ENCODE measurements around the gene MYO3B. TPM values are rescaled to one million over a fixed set of nuclear protein-coding genes. Genes with fewer than 3 reads are reported as not detected.
"Not testable (repeated sequence)": the region's sequence is repeated elsewhere in the genome, so short reads cannot be mapped to it uniquely, and the experiment has no call there.

MYO3B gene
- polyA plus RNA-seq, 4 donors: 7.9 to 9.3 (median 8.7) TPM

GRCh38 chr2:170396799-170397459 lies 219.0 kb downstream of the MYO3B start:
- no peak for DNase-seq (ENCODE audit: low read depth in 4 of 4, low spot score in 2 of 4)

DNA sequence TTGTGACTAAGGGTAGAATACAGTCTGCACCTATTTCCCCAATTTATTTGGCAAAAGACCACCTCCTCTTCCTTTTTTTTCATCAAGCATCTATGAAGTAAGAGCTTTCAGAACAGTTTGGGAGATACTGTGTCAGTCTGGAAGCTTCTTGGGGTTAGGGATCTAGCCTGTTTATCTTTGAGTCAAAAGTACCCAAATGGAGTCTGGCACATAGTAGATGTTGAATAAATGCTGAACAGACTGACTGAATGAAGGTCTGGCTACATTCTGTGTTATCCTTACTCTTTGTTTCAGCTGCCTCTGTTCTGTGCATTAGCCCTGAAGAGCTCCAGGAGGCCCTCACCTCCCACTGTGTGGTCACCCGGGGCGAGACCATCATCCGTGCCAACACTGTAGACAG lies 223.2 kb downstream of the MYO3B start:
- no peak for DNase-seq (ENCODE audit: low read depth in 4 of 4, low spot score in 2 of 4)

DNA sequence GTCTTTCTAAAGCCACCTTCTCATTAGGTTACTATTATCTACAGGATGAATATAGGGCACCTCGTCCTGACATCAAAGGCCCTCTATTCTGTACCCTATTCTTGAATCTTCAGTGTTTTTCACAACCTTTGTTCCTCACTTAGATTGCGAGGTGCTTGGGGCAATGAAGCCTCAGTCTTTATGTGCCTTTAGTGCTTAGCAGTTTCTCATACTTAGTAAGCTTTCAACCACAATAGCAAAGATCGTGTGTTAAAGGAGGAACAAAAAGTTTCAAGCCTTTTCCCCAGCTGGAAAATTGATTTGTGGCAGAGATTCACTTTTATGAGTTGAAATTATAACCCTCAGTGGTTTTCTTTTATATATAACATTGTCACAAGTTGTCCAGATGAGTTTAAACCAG lies 226.9 kb downstream of the MYO3B start:
- no peak for DNase-seq (ENCODE audit: low read depth in 4 of 4, low spot score in 2 of 4)

DNA sequence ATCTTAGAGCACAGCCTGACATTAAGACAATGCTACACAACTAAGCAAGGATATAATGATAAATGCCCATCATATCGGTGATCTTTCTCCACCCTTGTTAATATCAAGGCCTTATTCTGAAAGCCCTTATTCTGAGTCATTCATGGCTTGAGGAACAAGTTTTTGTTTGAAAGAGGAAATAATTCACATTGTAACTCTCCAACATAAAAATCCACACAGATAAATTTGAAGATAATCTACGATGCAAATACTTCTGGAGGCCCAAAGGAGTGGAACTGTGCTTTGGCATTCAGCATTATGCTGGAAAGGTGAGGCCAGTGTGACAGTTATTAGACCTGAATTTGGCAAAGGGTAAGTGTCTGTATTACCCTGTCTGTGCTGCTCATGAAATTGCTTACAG lies 227.4 kb downstream of the MYO3B start:
- no peak for DNase-seq (ENCODE audit: low read depth in 4 of 4, low spot score in 2 of 4)

DNA sequence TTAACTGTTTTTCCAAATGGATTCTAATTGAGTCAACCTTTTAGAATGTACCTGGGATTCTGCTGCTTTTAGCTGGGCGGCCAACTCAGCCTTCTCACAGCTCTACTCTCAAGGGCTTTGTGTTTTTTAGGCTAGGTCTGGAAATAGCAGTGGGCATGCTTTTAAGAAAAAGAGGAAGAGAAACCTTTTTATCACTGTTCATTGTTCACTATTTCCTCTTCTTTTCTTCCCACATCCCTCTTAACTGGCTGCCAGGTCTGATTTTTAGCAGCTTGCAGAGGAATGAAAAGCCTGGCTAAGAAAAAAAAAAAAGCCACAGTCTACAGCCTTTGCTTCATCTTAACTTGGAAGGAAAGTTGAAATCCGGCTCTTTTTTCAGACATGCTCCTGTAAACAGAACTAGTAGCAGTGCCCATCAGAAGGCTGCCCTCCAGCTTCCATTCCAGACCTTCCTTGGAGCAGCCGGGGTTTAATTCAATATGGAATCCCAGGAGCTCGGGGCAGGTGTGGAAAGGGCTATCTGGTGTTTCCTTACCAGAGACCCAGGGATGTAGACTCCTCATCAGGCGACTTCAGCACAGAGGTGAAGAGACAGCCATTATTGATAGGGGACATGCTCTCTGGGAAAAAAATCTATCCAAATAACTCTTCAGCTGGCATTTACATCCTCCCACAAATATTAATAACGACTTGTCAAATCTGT lies 230.7 kb downstream of the MYO3B start:
- no peak for DNase-seq (ENCODE audit: low read depth in 4 of 4, low spot score in 2 of 4)

GRCh38 chr2:170409164-170409535 lies 231.2 kb downstream of the MYO3B start:
- peak; percentile 22 to 45 (median 36) for DNase-seq (ENCODE audit: low read depth in 4 of 4, low spot score in 2 of 4)

GRCh38 chr2:170411660-170412059 lies 233.7 kb downstream of the MYO3B start:
- DNase-seq (ENCODE audit: low read depth in 4 of 4, low spot score in 2 of 4): no peak

DNA sequence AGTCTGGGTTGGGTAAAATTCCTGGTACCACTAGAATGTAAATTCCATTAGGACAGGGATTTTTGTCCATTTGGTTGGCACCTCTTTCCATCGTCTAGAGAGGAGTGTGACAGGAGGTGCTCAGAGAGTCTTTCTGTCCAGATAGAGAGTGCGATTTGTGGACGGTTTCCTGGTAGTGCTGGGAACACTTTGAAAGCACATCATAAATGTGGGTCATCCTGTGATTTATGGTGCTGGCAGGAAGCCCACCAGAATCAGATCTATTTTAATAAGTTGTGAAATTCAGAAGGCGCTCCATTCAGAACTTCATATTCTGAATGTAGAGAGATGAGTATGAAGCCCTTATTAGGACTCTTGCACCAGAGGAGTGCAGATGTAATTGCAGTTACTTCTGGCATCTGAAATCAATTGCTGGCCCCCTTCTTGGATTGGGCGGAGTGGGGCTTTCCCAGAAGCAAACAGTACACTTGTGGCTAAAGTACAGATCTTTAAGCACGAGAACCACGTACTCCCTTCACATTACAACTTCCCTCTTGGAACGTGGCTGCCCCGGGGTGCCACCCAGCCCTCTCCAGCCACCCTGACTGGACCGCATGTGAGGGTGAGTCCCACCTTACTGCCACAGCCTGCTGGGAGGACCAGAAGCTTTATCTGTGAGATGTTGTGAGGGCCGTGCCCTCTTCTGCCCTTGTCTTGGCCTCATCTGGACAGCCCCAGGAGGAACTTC lies 243.2 kb downstream of the MYO3B start:
- no peak for DNase-seq (ENCODE audit: low read depth in 4 of 4, low spot score in 2 of 4)

DNA sequence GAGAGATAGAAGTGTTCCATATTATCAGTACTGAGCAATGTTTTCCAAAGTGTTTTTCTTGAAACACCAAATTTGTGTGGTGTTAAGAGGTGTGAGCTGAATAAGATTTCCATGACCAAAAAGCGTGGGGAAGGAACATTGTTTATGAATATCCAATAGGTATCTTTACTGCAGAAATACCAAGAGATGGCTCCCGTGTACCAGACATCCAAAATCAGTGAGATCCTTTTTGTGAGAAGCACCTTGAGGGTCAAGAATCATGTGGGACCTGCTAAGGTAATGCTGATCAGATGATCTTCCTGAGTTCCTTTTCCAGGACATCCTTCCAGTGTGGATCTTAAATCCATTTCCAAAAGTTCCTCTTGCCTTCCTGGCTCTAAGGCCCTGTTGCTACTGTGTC lies 246.0 kb downstream of the MYO3B start:
- no peak for DNase-seq (ENCODE audit: low read depth in 4 of 4, low spot score in 2 of 4)

- no peak for DNase-seq (ENCODE audit: low read depth in 4 of 4, low spot score in 2 of 4)
These were observed 247.4 kb downstream of the MYO3B start for GRCh38 chr2:170425281-170425751.

GRCh38 chr2:170428868-170429267 lies 250.9 kb downstream of the MYO3B start:
- DNase-seq (ENCODE audit: low read depth in 4 of 4, low spot score in 2 of 4): no peak

GRCh38 chr2:170432823-170433222 lies 254.9 kb downstream of the MYO3B start:
- no peak for DNase-seq (ENCODE audit: low read depth in 4 of 4, low spot score in 2 of 4)

- no peak for DNase-seq (ENCODE audit: low read depth in 4 of 4, low spot score in 2 of 4)
These were observed 255.5 kb downstream of the MYO3B start for GRCh38 chr2:170433448-170433847.

DNA sequence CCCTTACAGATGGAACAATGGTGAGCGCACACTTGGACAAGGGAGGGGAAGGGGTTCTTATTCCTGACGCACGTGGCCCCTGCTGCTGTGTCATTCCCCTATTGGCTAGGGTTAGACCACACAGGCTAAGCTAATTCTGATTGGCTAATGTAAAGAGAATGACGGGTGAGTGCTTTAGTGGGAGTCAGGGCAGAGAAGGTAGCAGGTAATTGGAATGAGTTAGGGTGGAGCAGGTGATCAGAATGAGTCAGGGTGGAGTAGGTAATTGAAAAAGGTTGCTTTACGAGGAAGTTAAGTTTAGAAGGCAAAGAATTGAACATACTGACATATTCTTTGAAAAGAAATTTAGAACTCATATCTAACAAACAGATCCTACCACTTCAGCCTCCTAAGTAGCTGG lies 256.4 kb downstream of the MYO3B start:
- not testable (repeated sequence) for DNase-seq (ENCODE audit: low read depth in 4 of 4, low spot score in 2 of 4)

GRCh38 chr2:170434900-170435621 lies 257.1 kb downstream of the MYO3B start:
- no peak for DNase-seq (ENCODE audit: low read depth in 4 of 4, low spot score in 2 of 4)

DNA sequence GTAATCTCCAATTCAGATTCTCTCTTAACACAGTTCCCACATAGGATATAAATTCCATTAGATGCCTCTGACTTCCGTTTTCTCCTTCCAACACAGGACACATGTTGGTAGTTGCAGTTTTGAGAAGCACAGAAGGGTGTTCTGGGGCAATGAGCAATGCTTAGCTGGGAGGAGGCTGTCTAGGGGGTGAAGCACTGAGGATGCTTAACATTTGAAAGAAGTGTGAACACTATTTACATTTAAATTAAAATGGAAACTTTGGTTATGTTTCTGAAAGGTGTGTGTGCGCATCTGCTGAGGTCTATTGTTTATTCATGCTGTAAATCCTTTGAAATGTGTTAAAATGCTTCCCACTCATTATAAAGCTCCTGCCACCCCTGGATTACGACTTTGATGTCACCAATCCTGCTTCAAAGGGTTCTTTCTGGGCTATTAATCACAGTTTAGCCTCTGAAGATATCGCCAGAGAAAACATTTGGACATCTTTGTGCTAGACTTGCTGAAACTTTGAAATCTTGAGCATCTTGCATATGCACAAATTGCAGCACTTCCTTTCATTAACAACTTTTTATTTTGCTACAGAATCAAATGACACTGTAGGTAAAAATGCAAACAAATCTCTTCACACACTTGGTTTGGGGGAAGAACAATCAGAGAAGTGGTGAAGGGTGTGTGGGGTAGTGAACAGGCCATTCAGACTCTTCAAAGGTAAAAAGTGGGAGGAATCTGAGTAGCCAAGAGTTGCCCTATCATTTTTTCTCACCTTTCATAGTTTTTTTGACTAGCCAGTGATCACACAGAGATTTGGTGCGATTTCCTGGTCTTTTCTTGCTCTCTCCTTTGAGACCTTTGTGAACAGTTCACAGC lies 258.4 kb downstream of the MYO3B start:
- peak in 1 of 4 donors; percentile 34 for DNase-seq (ENCODE audit: low read depth in 4 of 4, low spot score in 2 of 4)

DNA sequence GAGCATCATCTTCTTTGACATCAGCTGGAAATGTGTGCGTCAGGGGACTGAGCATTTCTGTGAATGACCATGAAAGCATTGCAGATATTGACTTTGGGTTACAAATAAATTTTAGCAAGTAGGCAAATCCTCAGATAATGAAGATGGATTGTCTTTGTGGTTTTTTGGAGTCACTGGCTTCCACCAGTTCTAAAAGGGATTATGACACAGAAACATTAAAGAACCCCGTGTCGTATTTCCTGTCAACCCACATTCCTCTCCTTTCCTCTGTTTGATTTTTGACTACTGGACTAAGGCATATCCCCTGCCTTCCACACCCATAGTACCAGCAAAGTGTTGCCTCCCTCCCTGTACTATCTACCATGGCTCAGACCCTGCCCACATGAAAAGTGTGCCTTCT lies 268.1 kb downstream of the MYO3B start:
- DNase-seq (ENCODE audit: low read depth in 4 of 4, low spot score in 2 of 4): no peak

- DNase-seq (ENCODE audit: low read depth in 4 of 4, low spot score in 2 of 4): no peak
These were observed 271.1 kb downstream of the MYO3B start for GRCh38 chr2:170449034-170449433.

DNA sequence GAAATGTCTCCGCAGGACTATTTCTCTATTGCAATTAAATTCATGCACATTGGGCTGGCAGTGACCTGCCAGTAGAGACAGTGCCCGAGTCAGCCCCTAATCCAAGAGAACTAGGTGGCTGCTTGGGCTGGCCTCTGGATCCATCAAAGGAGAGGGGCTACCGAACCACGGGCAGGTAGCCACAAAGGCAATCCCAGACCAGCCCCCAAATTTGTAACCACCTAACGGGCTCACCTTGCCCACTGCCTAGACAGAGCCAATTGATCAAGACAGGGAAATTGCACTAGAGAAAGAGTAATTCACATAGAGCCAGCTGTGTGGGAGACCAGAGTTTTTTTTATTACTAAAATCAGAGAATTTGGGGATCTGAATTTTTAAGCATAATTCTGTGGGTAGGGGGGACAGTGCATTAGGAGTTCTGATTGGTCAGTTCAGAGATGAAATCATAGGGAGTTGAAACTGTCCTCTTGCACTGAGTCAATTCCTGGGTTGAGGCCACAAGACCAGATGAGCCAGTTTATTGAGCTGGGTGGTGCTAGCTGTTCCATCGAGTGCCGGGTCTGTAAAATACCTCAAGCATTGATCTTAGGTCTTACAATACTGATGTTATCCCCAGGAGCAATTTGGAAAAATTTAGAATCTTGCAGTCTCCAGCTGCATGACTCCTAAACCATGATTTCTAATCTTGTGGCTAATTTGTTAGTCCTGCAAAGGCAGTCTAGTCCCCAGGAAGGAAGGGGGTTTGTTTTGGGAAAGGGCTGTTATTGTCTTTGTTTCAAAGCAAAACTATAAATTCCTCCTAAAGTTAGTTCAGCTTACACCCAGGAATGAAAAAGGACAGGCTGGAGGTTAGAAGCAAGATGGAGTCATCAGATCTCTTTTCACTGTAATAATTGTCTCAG lies 276.8 kb downstream of the MYO3B start:
- DNase-seq (ENCODE audit: low read depth in 4 of 4, low spot score in 2 of 4): no peak
